WTC11 (cell line): ENCODE data around the gene PLXNA3. TPM values are rescaled to one million over a fixed set of nuclear protein-coding genes. Genes with fewer than 3 reads are reported as not detected.

Experiments
- ATAC-seq: fragments of 200-7000 bp; cut with Tn5 transposase; 2 replicates; pipeline ENCODE4 v1.10.0; 2021; ENCODE audit warnings: mild to moderate bottlenecking, moderate library complexity
- CTCF ChIA-PET: fragments of 300-600 bp; sonication (Branson Sonifier 250); formaldehyde crosslinking; loops from one replicate; lab custom pipeline; 2021; ENCODE audit warnings: antibody characterized with exemption; lab: Charles Lee
- POLR2A ChIA-PET: fragments of 350-600 bp; sonication (Branson Sonifier 250); formaldehyde crosslinking; loops from one replicate; lab custom pipeline; 2021; ENCODE audit warnings: antibody characterized with exemption; lab: Charles Lee
- DNase-seq: peaks from one replicate; pipeline ENCODE4 v3.0.0; 2021; ENCODE audit warnings: low spot score
- H3K27ac Mint-ChIP-seq: 2 replicates; pipeline ENCODE4 v1.8.0; 2021; ENCODE audit warnings: mixed read lengths
- H3K27me3 Mint-ChIP-seq: 2 replicates; pipeline ENCODE4 v1.8.0; 2021; ENCODE audit warnings: low read depth, mild to moderate bottlenecking, moderate library complexity, mixed read lengths
- H3K36me3 Mint-ChIP-seq: 2 replicates; pipeline ENCODE4 v1.8.0; 2021; ENCODE audit warnings: mixed read lengths
- H3K4me1 Mint-ChIP-seq: 2 replicates; pipeline ENCODE4 v1.8.0; 2022; ENCODE audit warnings: mixed read lengths
- H3K4me3 Mint-ChIP-seq: 2 replicates; pipeline ENCODE4 v1.8.0; 2021; ENCODE audit warnings: mild to moderate bottlenecking, moderate library complexity, mixed read lengths
- H3K9me3 Mint-ChIP-seq: 2 replicates; pipeline ENCODE4 v1.8.0; 2021; ENCODE audit warnings: mixed read lengths
- ESRRA ChIP-seq: sonication (generic); formaldehyde crosslinking; IDR thresholded peaks from 2 replicates; pipeline ENCODE4 v1.8.1; 2022; ENCODE audit warnings: mild to moderate bottlenecking, missing genetic modification reagents, borderline replicate concordance
- HMGA2 ChIP-seq: fragments of 250-450 bp; sonication (Bioruptor Pico); IDR thresholded peaks from 2 replicates; pipeline ENCODE4 v1.4.0; 2021; ENCODE audit warnings: mild to moderate bottlenecking, moderate library complexity
- KAT7 ChIP-seq: sonication (generic); formaldehyde crosslinking; IDR thresholded peaks from 2 replicates; pipeline ENCODE4 v1.8.1; 2023; ENCODE audit warnings: missing genetic modification reagents, mild to moderate bottlenecking, borderline replicate concordance
- NR2C2 ChIP-seq: sonication (generic); formaldehyde crosslinking; IDR thresholded peaks from 2 replicates; pipeline ENCODE4 v1.8.0; 2022; ENCODE audit warnings: mild to moderate bottlenecking, missing genetic modification reagents
- RORB ChIP-seq: fragments of 250-450 bp; sonication (Bioruptor Pico); IDR thresholded peaks from 2 replicates; pipeline ENCODE4 v1.9.0; 2021; ENCODE audit warnings: mild to moderate bottlenecking
- ZNF121 ChIP-seq: sonication (generic); formaldehyde crosslinking; IDR thresholded peaks from 2 replicates; pipeline ENCODE4 v1.8.0; 2023; ENCODE audit warnings: missing genetic modification reagents
- ZNF219 ChIP-seq: sonication (generic); formaldehyde crosslinking; IDR thresholded peaks from 2 replicates; pipeline ENCODE4 v1.8.0; 2023; ENCODE audit warnings: missing genetic modification reagents, mild to moderate bottlenecking, borderline replicate concordance
- microRNA-seq: library from miRNA; unstranded; fragments of <30 nt; microRNA quantifications from one replicate; pipeline ENCODE4 v1.2.0, GENCODE V29; 2022; ENCODE audit warnings: borderline number of aligned reads
- total RNA-seq: library from RNA; stranded (reverse); gene quantifications from 3 replicates; pipeline ENCODE4 v1.2.3, GENCODE V29; 2021
- TF ChIP-seq, protein P1 (sequence below): sonication (generic); formaldehyde crosslinking; IDR thresholded peaks from 2 replicates; pipeline ENCODE4 v1.8.1; 2023; ENCODE audit warnings: mild to moderate bottlenecking, missing genetic modification reagents
- TF ChIP-seq, protein P2 (sequence below): fragments of 250-450 bp; sonication (Bioruptor Pico); IDR thresholded peaks from 2 replicates; pipeline ENCODE4 v1.8.0; 2021; ENCODE audit warnings: mild to moderate bottlenecking

Gene PLXNA3
- total RNA-seq, 1 experiment from 2014 or later: 26.6 TPM

DNA sequence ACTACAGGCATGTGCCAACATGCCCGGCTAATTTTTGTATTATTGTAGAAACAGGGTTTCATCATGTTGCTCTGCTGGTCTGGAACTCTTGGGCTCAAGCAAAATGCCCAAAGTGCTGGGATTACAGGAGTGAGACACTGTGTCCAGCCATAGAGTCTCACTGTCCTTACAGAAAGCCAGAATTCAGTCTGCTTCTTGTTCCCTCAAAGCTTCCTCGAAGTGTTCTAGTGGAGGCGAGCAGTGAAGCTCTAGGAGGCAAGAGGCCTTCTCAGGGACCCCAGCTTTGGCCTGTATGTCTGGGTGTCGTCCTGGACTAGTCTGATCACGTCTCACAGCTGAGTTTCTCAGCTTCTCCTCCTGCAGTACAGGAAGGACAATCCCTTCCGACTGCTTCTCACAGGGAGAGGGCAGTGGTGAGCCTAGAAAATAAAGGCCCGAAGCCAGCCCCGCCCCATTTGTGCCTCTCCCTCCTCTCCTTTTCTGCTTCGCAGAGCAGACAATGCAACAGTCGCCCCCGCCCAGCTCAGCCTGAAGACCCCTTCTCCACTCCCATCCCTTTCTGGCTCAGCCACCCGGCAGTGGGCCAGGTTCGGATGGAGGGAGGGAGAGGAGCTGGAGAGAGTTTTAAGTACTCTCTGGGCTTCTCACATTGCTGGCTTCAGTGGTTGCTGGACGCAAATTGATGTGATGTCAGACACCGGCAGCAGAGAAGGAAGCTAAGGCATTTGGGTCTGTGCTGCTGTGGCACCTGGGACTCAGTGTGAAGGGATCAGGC, 69.0 kb downstream of the PLXNA3 start:
- Mint-ChIP-seq H3K9me3 (no peaks in the 10 kb centered on the region), H3K27ac (no peak overlapping the region), H3K4me3 (peak overlapping the region; percentile 54), H3K36me3 (0 out of 2 replicates have a peak, but pooled peaks cover 4% of the 10 kb centered on the region), H3K27me3 (peaks cover 43% of the 10 kb centered on the region), H3K4me1 (peaks cover 10% of the 10 kb centered on the region; the same call in 1 of the 2 replicates)
- DNase-seq: peak; percentile 73
- TF ChIP-seq, protein P1, sequence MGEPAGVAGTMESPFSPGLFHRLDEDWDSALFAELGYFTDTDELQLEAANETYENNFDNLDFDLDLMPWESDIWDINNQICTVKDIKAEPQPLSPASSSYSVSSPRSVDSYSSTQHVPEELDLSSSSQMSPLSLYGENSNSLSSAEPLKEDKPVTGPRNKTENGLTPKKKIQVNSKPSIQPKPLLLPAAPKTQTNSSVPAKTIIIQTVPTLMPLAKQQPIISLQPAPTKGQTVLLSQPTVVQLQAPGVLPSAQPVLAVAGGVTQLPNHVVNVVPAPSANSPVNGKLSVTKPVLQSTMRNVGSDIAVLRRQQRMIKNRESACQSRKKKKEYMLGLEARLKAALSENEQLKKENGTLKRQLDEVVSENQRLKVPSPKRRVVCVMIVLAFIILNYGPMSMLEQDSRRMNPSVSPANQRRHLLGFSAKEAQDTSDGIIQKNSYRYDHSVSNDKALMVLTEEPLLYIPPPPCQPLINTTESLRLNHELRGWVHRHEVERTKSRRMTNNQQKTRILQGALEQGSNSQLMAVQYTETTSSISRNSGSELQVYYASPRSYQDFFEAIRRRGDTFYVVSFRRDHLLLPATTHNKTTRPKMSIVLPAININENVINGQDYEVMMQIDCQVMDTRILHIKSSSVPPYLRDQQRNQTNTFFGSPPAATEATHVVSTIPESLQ (CRISPR knock-in tag): no peak
- TF ChIP-seq ZNF219 (CRISPR knock-in tag): no peak
- no peak for TF ChIP-seq HMGA2 (CRISPR knock-in tag)
- no peak for TF ChIP-seq RORB (CRISPR knock-in tag)
- TF ChIP-seq KAT7: no peak
- no peak for TF ChIP-seq ESRRA
- no peak for TF ChIP-seq ZNF121 (CRISPR knock-in tag)
- TF ChIP-seq, protein P2, sequence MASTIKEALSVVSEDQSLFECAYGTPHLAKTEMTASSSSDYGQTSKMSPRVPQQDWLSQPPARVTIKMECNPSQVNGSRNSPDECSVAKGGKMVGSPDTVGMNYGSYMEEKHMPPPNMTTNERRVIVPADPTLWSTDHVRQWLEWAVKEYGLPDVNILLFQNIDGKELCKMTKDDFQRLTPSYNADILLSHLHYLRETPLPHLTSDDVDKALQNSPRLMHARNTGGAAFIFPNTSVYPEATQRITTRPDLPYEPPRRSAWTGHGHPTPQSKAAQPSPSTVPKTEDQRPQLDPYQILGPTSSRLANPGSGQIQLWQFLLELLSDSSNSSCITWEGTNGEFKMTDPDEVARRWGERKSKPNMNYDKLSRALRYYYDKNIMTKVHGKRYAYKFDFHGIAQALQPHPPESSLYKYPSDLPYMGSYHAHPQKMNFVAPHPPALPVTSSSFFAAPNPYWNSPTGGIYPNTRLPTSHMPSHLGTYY (CRISPR knock-in tag): no peak
- no peak for TF ChIP-seq NR2C2
- ChIA-PET CTCF (interaction anchor here (0.6 to 1.8 kb wide), 19 partner anchors 8 to 221 kb away, joined by 3 to 20 read pairs (median 3); partner anchors contain the start of genes FAM3A, FLNA, PLXNA3 and RPL10), POLR2A (interaction anchor here (0.6 to 1.6 kb wide), 4 partner anchors 10 to 709 kb away, joined by 4 to 13 read pairs (median 6); partner anchors contain the start of gene SLC10A3)
- peak; percentile 95 for ATAC-seq

Small RNA genes within 50 kb of the gene (microRNA-seq; reads per million reads assigned to microRNA genes)
- 4.2 reads per million, percentile 9 among the genes with 10 or more reads in this experiment for gene MIR6858

Other genes with a start within 250 kb of the PLXNA3 start
- gene OPN1MW2, start 238.5 kb upstream of the PLXNA3 start, total RNA-seq: not detected in 3 replicates
- gene OPN1MW3, start 200.7 kb upstream of the PLXNA3 start, total RNA-seq: not detected in 3 replicates
- gene TEX28, start 163.2 kb upstream of the PLXNA3 start, total RNA-seq: not detected in 3 replicates
- 0.46 to 0.53 TPM in 2 of 3 replicates, not detected in the other for gene TKTL1, start 162.5 kb upstream of the PLXNA3 start, total RNA-seq
- gene FLNA, start 83.6 kb upstream of the PLXNA3 start, total RNA-seq: 914 to 1,017 TPM (median 992 TPM) in 3 replicates
- 69.8 to 78.3 TPM (median 72.7 TPM) in 3 replicates for gene EMD, start 79.0 kb upstream of the PLXNA3 start, total RNA-seq
- gene RPL10, start 59.9 kb upstream of the PLXNA3 start, total RNA-seq: 2,241 to 2,474 TPM (median 2,438 TPM) in 3 replicates
- 16.2 to 21.6 TPM (median 21.2 TPM) in 3 replicates for gene DNASE1L1, start 49.0 kb upstream of the PLXNA3 start, total RNA-seq
- gene TAFAZZIN, start 46.7 kb upstream of the PLXNA3 start, total RNA-seq: 43.5 to 48.6 TPM (median 44.5 TPM) in 3 replicates
- gene ATP6AP1, start 29.6 kb upstream of the PLXNA3 start, total RNA-seq: 43.9 to 46.0 TPM (median 44.8 TPM) in 3 replicates
- 106 to 108 TPM (median 108 TPM) in 3 replicates for gene GDI1, start 21.1 kb upstream of the PLXNA3 start, total RNA-seq
- 50.2 to 51.8 TPM (median 51.1 TPM) in 3 replicates for gene FAM50A, start 14.1 kb upstream of the PLXNA3 start, total RNA-seq
- gene LAGE3, start 21.0 kb downstream of the PLXNA3 start, total RNA-seq: 46.1 to 52.1 TPM (median 50.2 TPM) in 3 replicates
- 34.0 to 34.7 TPM (median 34.1 TPM) in 3 replicates for gene UBL4A, start 28.3 kb downstream of the PLXNA3 start, total RNA-seq
- 8.7 to 9.8 TPM (median 9.6 TPM) in 3 replicates for gene SLC10A3, start 32.3 kb downstream of the PLXNA3 start, total RNA-seq
- 23.5 to 26.5 TPM (median 25.0 TPM) in 3 replicates for gene FAM3A, start 58.0 kb downstream of the PLXNA3 start, total RNA-seq
- 64.7 to 72.8 TPM (median 66.0 TPM) in 3 replicates for gene G6PD, start 88.6 kb downstream of the PLXNA3 start, total RNA-seq
- gene IKBKG, start 89.3 kb downstream of the PLXNA3 start, total RNA-seq: 20.0 to 29.1 TPM (median 22.1 TPM) in 3 replicates
- not detected in 3 replicates for gene CTAG1A, start 126.9 kb downstream of the PLXNA3 start, total RNA-seq
- gene CTAG1B, start 161.0 kb downstream of the PLXNA3 start, total RNA-seq: not detected in 3 replicates
- gene CTAG2, start 195.3 kb downstream of the PLXNA3 start, total RNA-seq: not detected in 3 replicates